Frontal cortex (tissue), 4 donors: ENCODE results near the gene B3GALT5. TPM values are rescaled to one million over a fixed set of nuclear protein-coding genes. Genes with fewer than 3 reads are reported as not detected.
"Not testable (repeated sequence)": the region's sequence is repeated elsewhere in the genome, so short reads cannot be mapped to it uniquely, and the experiment has no call there.

Experiments
- DNase-seq, 2 donors: peaks; one replicate each; pipeline ENCODE4 v3.0.0; 2012; ENCODE audit warnings: low spot score in 2 of 2
- FAIRE-seq: peaks from 2 replicates; lab custom pipeline; 2012; peaks lifted over from hg19 to GRCh38; lab: Jason Lieb, UNC
- total RNA-seq: library from RNA; depleted of rRNA; stranded (reverse); fragments of >200 nt; gene quantifications from one replicate; pipeline ENCODE4 v1.2.3, GENCODE V29; 2014
- donor health status: control.
- donor health status: control.
- donor health status: control.

B3GALT5 gene, protein sequence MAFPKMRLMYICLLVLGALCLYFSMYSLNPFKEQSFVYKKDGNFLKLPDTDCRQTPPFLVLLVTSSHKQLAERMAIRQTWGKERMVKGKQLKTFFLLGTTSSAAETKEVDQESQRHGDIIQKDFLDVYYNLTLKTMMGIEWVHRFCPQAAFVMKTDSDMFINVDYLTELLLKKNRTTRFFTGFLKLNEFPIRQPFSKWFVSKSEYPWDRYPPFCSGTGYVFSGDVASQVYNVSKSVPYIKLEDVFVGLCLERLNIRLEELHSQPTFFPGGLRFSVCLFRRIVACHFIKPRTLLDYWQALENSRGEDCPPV
- total RNA-seq = 0.41 TPM

DNA sequence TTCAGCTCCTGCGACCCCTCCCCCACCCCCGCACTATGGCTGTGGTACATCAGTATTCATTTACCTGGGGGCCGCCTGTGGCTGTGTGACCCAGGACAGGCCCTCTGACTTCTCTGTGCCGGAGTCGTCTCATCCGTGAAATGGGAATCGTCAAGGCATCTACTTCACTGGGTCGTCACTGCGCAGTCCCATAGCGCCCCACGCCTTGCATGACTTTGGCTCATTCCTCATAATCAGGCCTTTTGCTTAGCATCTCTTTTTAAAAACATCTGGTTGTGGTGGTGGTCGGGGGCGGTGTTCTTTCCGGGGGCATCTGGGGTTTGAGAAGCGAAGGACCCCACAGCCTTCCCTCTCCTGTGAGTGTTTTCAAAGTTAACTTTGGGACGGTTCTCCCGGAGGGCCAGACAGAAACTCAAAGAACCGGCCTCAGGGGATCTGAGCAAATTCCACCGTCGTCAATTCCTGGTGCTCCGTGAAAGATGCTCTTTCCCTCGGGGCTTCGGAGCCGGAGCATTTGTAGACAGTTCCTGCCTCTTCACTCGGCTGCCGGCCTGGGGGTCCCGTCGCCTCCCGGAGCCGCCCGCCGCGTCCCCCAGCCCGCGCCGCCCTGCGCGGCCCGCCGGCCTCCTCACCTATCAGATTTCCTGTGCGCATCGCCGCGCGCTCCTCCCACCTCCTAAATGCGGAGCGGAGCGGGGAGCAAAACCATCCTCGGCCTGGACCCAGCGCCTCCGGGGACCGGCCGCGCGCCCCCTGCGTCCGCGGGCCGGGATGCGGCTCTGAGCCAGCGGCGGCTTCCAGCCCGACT, at the start of gene B3GALT5:
B3GALT5 (plus strand) TSS at position 708 of the 808 bp plus-strand sequence. CDS start 47,620 bp downstream, outside the sequence.
- FAIRE-seq = no peak
- DNase-seq = peak; percentile 38 to 48

DNA sequence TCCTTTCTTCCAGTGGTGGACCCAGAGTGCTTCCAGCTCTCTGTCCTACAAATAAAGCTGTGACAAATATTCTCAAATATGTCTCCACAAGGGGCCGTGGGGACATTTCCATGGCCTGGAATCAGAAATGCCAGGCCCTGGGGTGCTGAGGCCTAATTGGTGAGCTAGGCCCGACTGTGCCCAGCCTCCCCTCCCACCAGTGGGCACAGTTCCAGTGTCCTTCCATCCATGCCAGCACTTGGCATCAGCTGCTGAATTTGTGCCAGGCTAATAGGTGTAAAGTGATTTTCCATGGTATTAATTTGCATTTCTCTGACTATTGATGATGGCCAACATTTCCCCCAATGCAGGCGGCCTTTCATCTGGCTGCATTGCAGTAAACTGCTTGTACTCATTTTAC, 48.5 kb upstream of the B3GALT5 start:
- FAIRE-seq (no peak), DNase-seq (peak in 1 of 2 donors; percentile 29)

DNA sequence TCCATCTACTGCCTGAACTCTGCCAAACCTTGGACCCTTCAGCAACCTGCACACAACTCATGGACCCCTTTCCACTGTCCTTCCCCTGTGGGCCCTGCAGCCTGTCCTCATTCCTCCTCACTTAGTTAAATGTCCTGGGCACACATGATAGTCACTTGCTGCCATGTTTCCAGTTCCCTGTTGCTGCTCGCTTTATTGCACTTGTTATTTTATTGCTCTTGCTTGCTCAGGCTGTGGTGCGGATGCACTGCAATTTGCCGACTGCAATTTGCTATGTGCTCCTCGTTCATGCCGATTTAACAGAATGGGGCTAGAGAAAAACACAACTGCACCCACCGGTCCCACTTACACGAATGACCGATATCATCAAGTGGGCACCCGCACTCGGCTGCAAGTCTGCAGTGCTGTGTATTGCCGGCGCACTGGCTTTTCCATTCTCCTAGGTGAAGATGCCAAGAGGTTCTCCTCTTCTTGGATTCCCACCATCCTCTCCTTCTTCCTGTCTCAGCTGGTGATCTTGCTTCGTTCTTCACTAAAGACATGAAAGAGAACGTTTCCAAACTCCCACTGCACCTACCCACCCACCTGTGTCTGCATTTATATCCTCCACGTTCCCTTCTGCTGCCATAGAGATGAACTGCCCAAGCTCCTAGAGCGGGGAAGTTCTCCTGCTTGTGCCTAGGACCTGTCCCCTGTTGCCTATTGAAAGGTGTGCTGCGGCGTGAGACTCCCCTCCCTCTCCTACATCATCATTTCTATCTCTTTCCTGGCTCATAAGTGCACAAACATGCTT, 45.4 kb upstream of the B3GALT5 start:
- no peak for FAIRE-seq
- DNase-seq = no peak

DNA sequence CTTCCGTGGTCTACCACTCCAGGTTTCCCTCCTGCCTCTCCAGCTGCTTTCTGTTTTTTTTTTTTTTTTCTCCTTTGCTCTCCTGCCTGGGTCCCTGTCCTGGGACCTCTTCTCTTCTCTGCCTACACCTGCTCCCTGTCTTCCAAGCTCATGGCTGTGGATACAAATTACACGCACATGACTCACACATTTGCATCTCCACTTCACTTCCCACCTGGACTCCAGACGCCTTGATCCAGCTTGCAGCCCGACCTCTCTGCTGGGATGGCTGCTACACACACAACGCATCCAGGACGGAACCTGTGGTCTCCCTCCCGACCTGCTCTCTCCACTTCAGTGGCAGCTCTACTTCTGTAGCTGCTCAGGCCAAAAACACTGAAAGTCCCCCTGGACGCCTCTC, 44.4 kb upstream of the B3GALT5 start:
- FAIRE-seq = no peak
- DNase-seq = no peak

DNA sequence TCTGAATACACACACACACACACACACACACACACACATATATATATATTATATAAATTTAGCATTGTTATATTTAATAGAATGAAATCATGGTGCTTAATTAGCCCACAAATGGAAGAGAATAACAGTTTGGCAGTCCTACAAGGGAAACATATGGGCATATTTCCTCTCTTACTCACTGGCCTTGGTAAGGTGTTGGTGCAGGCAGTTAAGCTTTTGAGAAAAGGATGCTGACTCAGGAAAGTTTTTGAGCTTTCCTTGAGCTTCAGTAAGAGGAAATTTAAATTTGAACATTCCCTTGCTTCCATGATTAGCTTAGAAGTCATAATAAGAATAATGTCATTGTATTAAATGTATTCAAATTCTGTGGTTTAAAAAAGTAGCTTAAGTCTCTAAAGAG, 37.0 kb upstream of the B3GALT5 start:
- DNase-seq = no peak
- FAIRE-seq = no peak

DNA sequence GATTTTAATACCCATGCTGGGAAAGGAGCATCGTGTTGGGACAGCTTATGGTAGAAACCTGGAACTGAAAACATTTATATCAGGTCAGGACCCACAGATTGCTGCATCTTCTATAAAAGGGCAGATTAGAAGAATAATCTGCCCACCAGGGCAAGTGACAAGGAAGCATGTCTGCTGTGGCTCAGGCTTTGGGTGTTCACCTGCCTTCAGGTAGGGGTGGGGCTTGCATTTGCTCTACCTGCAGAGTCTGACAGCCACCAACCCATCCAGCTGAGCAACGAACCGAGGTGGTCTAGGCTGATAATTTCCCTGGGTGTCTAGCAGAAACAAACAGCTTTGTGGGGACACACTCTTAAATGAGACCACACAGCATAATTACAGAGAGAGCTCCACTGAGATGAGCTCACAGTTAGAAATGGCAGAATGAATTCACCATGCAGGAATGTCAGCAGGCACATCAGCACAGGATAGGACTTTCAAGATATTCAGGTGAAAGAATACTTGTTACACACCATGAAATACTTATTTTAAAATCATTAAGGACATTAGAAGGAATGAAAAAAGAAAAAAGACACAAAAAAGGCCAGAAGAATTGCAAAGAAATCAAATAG, 36.1 kb upstream of the B3GALT5 start:
- DNase-seq = no peak
- no peak for FAIRE-seq

DNA sequence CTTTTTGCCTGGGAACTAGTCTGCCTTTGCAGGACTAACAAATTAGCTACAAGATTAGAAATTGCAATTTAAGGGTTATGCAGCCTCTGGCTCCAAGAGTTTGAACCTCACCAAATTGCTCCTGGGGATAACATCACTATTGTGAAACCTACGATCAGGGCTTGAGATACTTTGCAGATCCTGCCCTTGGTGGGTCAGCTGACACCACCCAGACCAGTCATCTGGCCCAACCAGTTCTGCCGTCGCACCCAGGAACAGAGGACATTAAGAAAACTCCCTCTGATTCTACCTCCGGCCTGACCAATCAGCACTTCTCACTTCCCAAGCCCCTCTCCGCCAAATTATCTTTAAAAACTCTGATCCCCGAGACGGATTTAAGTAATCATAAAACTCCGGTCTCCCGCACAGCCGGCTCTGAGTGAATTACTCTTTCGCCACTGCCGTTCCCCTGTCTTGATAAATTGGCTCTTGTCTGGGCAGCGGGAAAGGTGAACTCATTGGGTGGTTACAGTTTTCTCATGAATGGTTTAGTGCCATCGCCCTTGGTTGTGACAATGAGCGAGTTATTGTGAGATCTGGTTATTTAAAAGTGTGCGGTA, 32.9 kb upstream of the B3GALT5 start:
- no peak for DNase-seq
- no peak for FAIRE-seq

DNA sequence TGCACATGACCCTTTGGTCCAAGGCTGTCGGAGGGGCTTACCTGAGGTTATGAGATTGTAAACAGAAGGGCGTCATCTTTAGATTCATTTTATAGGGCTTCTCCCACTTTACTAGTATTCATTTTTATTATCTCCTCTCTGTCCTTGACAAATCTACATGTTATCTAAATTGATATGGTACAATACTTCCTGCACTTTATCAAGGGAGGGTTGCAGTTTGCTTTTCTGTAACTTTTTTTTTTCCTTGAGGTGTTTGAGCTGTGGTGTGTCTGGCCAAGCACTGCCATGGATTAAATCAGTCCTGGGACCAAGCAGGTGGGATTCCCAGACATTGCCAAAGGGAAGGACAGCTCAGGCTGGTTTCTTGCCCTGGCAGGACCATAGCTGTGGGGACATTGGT, 32.0 kb upstream of the B3GALT5 start:
- FAIRE-seq (no peak), DNase-seq (no peak)

DNA sequence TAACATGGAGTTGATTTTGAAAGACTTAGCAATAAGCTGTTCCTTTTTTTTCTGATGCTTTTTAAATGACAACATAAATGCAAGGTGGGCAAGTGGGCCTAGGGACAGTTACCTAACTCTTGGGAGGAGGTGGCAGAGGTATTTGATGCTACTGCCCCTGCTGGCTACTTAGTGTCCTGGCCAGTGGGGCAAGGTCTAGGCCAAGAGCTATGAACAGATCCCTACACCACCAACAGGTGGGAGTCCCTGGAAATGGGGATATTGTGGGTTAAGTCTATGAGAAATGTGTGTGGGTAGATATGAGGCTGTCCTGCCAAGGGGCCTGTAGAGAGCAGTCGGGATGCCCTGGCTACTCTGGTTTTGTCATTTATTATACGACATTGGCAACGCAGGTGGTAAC, 31.3 kb upstream of the B3GALT5 start:
- DNase-seq (no peak), FAIRE-seq (no peak)

DNA sequence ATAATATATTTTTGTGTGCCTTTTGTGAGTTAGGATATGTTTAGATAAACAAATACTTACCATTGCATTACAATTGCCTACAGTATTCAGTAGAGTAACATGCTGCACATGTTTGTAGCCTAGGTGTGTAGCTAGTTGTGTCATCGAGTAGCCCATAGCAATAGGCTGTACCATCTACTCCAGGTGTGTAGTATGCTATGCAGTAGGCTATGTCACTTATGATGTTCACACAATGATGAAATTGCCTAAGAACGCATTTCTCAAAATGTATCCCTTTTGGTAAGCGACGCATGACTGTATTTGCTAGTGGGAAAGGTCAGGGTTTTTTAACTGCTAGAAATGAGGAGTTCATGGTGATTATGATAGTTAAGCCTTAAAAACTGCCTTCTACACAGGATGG, 30.0 kb upstream of the B3GALT5 start:
- DNase-seq = no peak
- no peak for FAIRE-seq

DNA sequence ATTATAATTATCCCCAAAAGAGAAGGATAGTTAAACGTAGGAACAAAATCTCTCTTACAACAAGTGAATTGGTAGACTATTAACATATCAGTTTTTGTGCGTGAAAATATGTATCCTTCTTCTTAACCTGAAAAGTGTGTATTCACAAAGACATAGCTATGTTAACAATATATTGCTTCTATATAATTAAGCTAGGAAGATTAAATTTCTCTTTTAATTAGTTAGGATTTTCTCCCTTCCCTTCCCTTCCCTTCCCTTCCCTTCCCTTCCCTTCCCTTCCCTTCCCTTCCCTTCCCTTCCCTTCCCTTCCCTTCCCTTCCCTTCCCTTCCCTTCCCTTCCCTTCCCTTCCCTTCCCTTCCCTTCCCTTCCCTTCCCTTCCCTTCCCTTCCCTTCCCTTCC, 29.2 kb upstream of the B3GALT5 start:
- FAIRE-seq, DNase-seq: not testable (repeated sequence)

DNA sequence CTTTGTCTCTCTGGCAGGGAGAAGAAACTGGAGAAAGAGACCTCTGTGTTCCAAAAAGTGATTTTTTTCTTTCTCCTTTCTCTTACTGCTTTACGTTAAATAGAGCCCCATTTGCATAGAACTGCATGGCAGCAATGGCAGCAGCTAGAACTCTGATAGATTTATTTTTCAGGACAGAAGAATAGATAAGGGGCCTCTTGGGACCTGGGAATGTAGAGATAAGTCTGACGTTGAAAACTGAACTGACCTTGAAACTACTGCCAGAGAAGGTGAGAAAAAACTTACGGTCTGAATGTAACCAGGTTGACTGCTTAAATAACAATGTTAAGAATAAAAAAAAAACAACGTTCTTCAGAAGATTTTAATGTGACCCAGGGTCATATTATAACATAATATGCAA, 25.4 kb upstream of the B3GALT5 start:
- FAIRE-seq (no peak), DNase-seq (no peak)

DNA sequence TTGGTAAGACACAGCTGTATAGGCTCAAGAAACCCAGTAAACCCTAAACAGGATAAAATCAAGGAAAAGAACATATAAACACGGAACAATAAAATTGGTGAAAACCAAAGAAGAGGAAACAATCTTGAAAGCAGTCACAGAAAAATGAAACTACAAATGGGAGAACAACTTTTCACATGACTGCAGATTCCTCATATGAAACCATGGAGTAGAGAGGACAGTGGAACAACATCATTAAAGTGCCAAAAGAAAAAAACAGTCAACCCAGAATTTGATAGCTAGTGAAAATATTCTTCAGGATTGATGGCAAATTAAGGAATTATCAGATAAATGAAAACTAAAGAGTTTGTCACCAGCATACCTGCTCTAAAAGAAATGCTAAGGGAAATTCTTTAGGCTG, 23.9 kb upstream of the B3GALT5 start:
- no peak for FAIRE-seq
- DNase-seq = no peak

DNA sequence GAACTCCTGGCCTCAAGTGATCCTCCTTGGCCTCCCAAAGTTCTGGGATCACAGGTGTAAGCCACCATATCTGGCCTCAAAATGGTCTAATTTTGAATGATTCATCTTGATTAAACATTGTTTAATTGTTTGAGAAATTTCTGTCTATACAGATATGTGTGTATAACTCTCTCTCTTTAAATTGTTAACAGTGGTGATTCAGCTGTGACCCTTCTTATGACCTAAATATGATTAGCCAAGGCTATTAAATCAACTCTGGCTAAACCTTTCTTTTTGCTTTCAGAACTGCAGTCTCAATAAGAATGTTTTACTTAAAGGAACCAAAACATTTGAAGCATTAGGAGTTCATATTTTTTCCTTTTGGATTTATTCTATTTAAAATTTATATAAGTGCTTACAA, 19.2 kb upstream of the B3GALT5 start:
- DNase-seq (no peak), FAIRE-seq (no peak)

DNA sequence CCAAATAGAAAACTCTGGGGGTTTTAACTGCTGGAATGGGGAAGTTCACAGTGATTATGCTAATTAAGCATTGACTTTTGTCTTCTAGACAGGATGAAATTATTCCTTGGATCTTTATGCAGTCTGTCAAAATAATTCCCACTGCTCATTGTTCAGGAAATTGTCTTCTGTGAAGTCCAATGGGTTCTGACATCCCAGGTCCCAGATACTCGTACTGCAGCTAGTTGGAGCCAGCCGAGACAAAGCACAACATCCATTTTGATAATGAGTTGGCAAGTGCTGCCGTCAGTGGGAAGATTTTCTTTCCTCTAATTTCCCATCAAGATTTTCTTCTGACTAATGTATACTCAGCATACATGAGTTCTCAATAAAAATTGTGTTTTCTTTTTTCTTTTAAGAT, 17.3 kb upstream of the B3GALT5 start:
- DNase-seq = no peak
- no peak for FAIRE-seq

DNA sequence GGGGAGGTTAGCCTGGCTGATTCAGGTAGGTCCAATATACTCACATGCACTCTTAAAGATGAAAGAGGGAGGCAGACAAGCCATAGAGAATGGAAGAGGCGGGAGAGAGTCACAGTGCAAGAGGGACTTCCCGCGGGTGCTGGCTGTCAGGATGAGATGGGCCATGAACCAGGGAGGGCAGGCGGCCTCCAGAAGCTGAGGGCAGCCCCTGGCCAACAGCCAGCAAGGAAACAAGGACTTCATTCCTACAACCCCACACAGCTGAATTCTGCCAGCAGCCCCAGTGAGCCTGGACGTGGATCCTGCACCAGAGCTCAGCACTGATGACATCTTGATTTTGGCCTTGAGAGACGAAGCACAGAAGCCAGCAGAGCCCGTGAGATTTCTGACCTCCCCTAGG, 15.1 kb upstream of the B3GALT5 start:
- FAIRE-seq = no peak
- DNase-seq = no peak

DNA sequence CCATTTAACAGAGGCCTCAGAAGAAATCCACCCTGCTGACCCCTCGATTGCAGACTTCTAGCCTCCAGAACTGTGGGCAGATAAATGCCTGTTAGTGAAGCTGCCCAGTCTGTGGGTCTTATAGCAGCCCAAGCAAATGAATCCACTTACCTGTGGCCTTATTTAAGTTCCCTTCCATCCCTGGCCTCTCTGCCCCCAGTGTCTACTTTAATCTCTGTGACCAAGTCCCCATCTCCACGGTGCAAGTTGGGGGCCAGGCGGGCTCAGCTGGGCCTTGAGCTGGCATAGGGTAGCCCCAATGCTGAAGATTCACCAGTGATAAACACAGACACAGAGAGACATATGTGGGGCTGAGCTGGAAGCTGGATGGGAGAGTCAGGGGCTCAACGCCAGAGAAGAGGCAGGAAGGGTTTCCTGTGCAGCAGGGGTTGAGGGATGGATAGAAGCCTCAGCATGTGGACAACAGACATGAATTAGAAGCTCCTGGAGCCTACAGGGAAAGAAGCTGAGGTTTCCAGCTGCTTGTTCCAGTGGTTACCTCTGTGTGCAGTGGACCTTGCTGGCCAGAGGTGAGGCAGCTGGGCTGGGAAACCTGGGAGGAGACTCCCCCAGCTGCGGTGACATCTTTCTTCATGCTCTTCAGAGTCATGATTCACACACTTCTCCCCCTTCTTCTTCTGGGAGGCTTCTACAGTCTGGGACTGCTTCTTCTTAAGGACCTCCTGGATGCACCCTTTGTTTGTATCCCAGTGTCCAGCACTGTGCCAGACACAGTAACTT, 13.4 kb upstream of the B3GALT5 start:
- FAIRE-seq (no peak), DNase-seq (no peak)

DNA sequence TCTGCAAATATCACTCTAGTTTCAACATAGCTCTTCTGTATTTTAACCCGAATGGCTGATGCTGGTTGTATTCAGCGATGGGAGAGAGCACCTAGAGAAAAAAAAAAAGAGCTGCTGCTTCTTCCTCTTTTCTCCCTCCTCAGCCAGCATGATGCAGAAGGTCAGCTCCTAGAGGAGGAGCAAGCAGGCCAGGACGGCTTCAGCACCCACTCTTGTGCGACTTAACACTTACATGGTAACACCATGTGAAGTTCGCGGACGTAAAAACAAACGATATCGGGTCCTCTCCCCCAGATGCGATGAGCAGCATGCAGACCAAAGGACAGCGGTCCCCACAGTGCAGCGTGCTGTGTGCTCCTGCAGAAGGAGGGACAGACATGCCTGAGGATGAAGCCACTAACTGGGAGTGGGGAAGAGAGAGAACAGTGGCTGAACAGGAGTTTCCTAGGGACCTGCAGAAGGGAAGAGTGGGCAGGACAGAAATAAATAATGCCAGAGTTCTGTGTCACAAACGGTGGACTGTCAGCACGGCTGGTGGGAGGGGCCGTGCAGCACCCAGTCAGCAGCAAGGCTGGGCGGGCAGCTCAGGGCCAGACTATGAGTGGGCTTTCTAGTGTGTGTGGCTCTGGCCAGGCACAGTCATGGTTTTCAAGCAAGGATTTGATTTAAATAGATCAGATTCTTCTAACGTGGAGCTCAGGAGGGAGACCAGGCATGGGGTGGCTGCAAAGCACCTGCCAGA, 11.4 kb upstream of the B3GALT5 start:
- FAIRE-seq = no peak
- no peak for DNase-seq
